ENCODE measurements around the gene MAGEA9B. TPM values are rescaled to one million over a fixed set of nuclear protein-coding genes. Genes with fewer than 3 reads are reported as not detected.
A peak's percentile ranks its signal among the peaks of the same experiment; 100 is the strongest.
"Not testable (repeated sequence)": the region's sequence is repeated elsewhere in the genome, so short reads cannot be mapped to it uniquely, and the experiment has no call there.

MAGEA9B gene
- total RNA-seq, 8 experiments from 2014 or later = 0.14 to 0.31 (median 0.24) TPM; not detected in 5

DNA sequence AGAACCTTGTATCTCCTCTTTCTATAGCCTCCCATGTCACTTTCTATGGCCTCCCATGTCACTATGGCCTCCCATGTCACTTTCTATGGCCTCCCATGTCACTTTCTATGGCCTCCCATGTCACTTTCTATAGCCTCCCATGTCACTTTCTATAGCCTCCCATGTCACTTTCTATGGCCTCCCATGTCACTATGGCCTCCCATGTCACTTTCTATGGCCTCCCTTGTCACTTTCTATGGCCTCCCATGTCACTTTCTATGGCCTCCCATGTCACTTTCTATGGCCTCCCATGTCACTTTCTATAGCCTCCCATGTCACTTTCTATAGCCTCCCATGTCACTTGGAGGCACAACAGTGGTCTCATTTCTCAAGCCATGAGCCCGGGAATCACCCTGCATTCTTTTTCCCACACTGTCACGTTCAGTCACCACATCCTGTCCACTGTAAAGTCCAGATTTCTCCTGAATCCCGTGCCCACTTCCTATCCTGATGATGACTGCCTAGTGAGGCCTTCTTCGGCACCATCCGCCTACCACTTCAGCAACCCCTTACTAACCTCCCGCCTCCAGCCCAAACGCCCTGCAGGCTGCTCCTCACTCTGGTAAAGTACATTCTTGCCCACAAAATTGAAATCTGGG, 18.1 kb upstream of the MAGEA9B start:
- WGBS, 10 experiments = 40 to 100% (median 100%) methylated on average over 1 of the region's 7 CpGs; no CpG with 5 or more reads in 7 of the 10 experiments
- H3K4me1 ChIP-seq (replicated peaks in 1 of 2); ATAC-seq (replicated peaks in 6 of 8); in situ Hi-C loops (cut with MboI; ENCODE audit: low pct_unique_long_range_greater_than_20kb in 2 of 9, low sequenced_read_pairs in 9 of 9, unreplicated experiment in 9 of 9); H3K27ac ChIP-seq; H3K4me3 ChIP-seq: not testable (repeated sequence)

DNA sequence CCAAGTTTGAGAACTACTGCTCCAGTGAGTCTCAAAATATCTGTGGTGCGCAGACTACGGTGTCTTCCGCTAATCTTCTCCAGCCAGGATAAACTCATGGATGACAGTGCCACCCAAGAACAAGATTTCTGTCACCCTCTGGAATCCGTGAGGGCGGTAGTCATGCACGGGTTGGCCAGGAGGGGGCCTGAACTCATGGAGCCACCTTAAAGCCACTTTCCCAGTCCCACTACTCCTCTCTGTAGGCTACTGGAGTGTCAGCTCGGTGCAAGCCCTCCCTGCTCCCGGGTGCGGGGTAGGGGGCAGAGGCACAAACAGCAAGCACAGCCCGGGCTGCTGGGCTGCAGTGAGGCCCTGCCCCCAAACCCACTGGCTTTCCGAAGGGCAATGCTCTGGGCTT, 11.3 kb upstream of the MAGEA9B start:
- whole genome bisulfite sequencing, 10 experiments = no CpG with 5 or more reads among the region's 11 CpGs
- in situ Hi-C loops (cut with MboI; ENCODE audit: low pct_unique_long_range_greater_than_20kb in 2 of 9, low sequenced_read_pairs in 9 of 9, unreplicated experiment in 9 of 9); H3K27ac ChIP-seq; H3K4me3 ChIP-seq; H3K4me1 ChIP-seq (replicated peaks in 1 of 2); ATAC-seq (replicated peaks in 6 of 8): not testable (repeated sequence)

DNA sequence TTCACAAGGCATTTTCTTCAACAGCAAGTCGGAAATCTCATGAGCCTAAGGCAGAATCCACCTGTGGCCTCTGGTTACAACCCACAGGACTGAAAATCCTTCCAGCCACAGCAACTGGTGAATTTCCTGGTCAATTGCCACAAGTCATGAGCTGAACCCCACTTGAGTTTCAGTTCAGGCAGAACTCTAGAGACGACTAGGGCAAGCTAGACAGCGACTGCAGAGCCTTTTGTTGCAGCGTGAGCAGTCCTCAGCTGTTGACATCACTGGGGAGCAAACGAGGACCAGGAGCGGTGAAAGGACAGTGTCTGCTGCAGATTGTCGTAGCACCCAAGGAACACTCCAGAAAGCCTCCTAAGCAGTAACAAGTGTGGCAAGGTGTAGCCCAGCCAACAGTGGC, 8.7 kb upstream of the MAGEA9B start:
- H3K4me1 ChIP-seq (replicated peaks in 1 of 2); H3K4me3 ChIP-seq; in situ Hi-C loops (cut with MboI; ENCODE audit: low pct_unique_long_range_greater_than_20kb in 2 of 9, low sequenced_read_pairs in 9 of 9, unreplicated experiment in 9 of 9); ATAC-seq (replicated peaks in 6 of 8); H3K27ac ChIP-seq: not testable (repeated sequence)
- WGBS, 10 experiments = no CpG with 5 or more reads among the region's 7 CpGs

DNA sequence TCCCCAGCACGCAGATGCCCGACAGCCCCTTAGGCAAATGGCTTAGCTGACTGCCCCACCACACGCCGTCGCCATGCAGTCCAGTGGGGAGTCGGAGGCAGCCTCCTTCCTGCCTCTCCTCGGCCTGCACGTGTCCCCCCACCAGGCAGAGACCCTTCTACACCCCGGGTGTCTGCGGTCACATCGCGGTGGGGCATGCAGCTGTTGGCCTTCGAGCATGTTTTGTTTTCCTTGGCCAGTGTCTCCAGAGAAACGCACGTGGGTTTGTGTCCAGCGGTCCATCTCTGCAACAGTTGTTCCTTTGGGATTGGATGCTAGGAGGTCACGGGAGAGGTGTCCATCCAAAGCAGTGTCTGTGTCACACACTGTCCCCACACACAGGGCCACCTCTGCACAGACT, 8.0 kb upstream of the MAGEA9B start, which contains the start of gene HSFX2:
HSFX2 (minus strand) TSS at position 101 of the 400 bp plus-strand sequence. CDS start 614 bp downstream, outside the sequence.
- WGBS, 10 experiments = no CpG with 5 or more reads among the region's 17 CpGs
- in situ Hi-C loops (cut with MboI; ENCODE audit: low pct_unique_long_range_greater_than_20kb in 2 of 9, low sequenced_read_pairs in 9 of 9, unreplicated experiment in 9 of 9); H3K4me1 ChIP-seq (replicated peaks in 1 of 2); ATAC-seq (replicated peaks in 6 of 8); H3K4me3 ChIP-seq; H3K27ac ChIP-seq: not testable (repeated sequence)

DNA sequence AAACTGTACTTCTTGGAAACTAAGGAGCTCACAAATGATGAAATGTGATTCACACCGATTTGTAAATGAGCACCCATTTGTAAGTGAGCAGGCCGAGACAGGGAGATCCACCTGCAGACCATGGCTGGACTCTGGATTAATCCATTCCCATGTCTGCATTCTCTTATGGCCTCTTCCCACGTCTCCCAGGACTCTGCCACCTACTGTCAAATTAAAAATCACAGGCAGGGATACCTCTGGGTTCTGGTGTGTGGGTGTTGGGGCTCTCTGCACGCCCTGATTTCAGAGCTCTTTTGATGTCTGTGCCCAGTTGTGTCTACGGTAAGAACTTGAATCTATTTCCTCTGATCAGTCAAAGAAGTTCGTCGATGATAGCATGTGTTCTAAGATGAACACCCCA, 3.7 kb upstream of the MAGEA9B start:
- H3K4me3 ChIP-seq; H3K27ac ChIP-seq; H3K4me1 ChIP-seq (replicated peaks in 1 of 2); in situ Hi-C loops (cut with MboI; ENCODE audit: low pct_unique_long_range_greater_than_20kb in 2 of 9, low sequenced_read_pairs in 9 of 9, unreplicated experiment in 9 of 9): not testable (repeated sequence)
- WGBS, 10 experiments = no CpG with 5 or more reads among the region's 7 CpGs
- ATAC-seq (replicated peaks in 6 of 8) = peak in 1 of 8 experiments; percentile 19

DNA sequence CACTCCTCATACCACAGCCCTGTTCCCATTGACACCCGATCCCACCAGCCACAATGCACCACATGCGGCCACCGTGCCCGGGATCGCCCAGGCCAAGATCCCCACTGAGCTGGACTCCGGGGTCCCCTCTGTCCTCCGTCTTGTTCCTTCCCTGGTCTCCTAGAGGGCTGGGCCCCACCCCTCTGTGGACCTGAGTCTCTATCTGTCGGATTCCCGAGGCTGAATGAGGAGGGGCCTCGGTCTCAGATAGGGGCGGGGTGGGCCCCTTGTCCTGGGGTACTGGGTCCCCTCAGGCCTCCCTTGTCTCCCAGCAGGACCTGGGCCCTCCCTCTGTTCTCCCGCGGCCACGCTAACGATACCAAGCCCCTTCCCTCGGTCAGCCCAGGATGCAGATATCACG, 1.6 kb downstream of the MAGEA9B start:
- no CpG with 5 or more reads among the region's 17 CpGs for WGBS, 10 experiments
- in situ Hi-C loops (cut with MboI; ENCODE audit: low pct_unique_long_range_greater_than_20kb in 2 of 9, low sequenced_read_pairs in 9 of 9, unreplicated experiment in 9 of 9); H3K4me3 ChIP-seq; H3K27ac ChIP-seq; ATAC-seq (replicated peaks in 6 of 8); H3K4me1 ChIP-seq (replicated peaks in 1 of 2): not testable (repeated sequence)

GRCh38 chrX:149573456-149573855, 13.8 kb downstream of the MAGEA9B start:
- ATAC-seq (replicated peaks in 6 of 8) = peak in 4 of 8 experiments; percentile 58 to 94 (median 90)
- in situ Hi-C loops (cut with MboI; ENCODE audit: low pct_unique_long_range_greater_than_20kb in 2 of 9, low sequenced_read_pairs in 9 of 9, unreplicated experiment in 9 of 9); H3K4me1 ChIP-seq (replicated peaks in 1 of 2); H3K4me3 ChIP-seq; H3K27ac ChIP-seq: not testable (repeated sequence)
- WGBS, 10 experiments = no CpG with 5 or more reads among the region's 1 CpG

- in situ Hi-C loops (cut with MboI; ENCODE audit: low pct_unique_long_range_greater_than_20kb in 2 of 9, low sequenced_read_pairs in 9 of 9, unreplicated experiment in 9 of 9) = no loop called here
- peak in 2 of 8 experiments; percentile 38 to 40 for ATAC-seq (replicated peaks in 6 of 8)
- Histone ChIP-seq H3K27ac (no peak overlapping the region), H3K4me3 (no peak overlapping the region), H3K4me1 (replicated peaks in 1 of 2) (peaks cover 2 to 8% of the 10 kb centered on the region in 2 donors)
- 38 to 100% (median 60%) methylated on average over 1 of the region's 1 CpG; no CpG with 5 or more reads in 7 of the 10 experiments for WGBS, 10 experiments
Measured at GRCh38 chrX:149572743-149573142, 14.5 kb downstream of the MAGEA9B start.

DNA sequence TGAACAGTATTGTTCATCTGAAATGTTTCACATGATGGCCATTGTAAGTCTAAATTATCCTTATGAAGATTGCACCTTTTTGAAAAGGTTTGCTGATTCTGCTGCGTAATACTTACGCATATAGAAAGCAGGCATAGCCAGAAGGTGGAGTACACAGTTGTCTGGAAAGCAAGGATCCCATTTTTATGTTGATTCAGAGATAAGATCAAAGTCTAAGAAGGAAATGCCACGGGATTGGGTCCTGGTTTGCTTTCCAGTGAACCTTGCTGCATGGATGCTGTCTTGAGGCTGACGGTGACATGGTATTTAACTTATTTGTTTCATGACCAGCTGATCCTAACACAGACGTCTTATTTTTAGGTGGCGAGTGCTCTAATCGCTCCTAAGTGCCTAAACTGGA, 15.5 kb downstream of the MAGEA9B start:
- ATAC-seq (replicated peaks in 6 of 8) = no peak
- H3K4me1 ChIP-seq (replicated peaks in 1 of 2) = peaks cover 2 to 8% of the 10 kb centered on the region in 2 donors
- H3K27ac ChIP-seq = no peak overlapping the region
- H3K4me3 ChIP-seq = no peak overlapping the region
- in situ Hi-C loops (cut with MboI; ENCODE audit: low pct_unique_long_range_greater_than_20kb in 2 of 9, low sequenced_read_pairs in 9 of 9, unreplicated experiment in 9 of 9) = no loop called here
- WGBS, 10 experiments = 60 to 100% (median 80%) methylated on average over 1 to 5 of the region's 7 CpGs; no CpG with 5 or more reads in 5 of the 10 experiments

GRCh38 chrX:149570668-149571067, 16.6 kb downstream of the MAGEA9B start:
- WGBS, 10 experiments = 0 to 100% (median 33%) methylated on average over 1 to 6 of the region's 6 CpGs; no CpG with 5 or more reads in 6 of the 10 experiments
- Histone ChIP-seq H3K27ac (no peak overlapping the region), H3K4me1 (replicated peaks in 1 of 2) (peaks cover 2 to 8% of the 10 kb centered on the region in 2 donors), H3K4me3 (no peak overlapping the region)
- in situ Hi-C loops (cut with MboI; ENCODE audit: low pct_unique_long_range_greater_than_20kb in 2 of 9, low sequenced_read_pairs in 9 of 9, unreplicated experiment in 9 of 9) = no loop called here
- ATAC-seq (replicated peaks in 6 of 8) = peak in 3 of 8 experiments; percentile 33 to 43 (median 38)

DNA sequence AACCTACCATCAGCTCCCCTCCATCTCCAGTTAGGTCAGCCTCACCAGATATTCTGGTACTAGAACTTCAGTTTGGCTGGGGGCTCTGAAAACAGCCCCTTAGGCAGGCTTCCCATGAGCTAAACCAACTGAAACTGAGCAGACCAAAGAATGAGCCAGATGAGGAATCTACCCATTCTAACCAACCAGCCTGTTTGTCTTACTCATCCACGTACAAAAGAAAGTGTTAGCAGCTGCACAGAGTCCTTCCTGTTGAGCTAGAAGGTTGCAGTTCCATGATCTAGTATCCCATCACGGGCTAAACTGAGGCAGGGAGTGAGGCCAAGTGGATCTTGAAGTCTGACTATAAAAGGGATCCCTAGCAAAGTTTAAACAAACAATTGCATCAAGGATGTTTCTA, 17.5 kb downstream of the MAGEA9B start:
- H3K4me1 ChIP-seq (replicated peaks in 1 of 2) = peaks cover 2 to 8% of the 10 kb centered on the region in 2 donors
- ATAC-seq (replicated peaks in 6 of 8) = no peak
- no peak overlapping the region for H3K27ac ChIP-seq
- 14 to 76% (median 18%) methylated on average over 1 to 2 of the region's 2 CpGs; no CpG with 5 or more reads in 6 of the 10 experiments for WGBS, 10 experiments
- H3K4me3 ChIP-seq = no peak overlapping the region
- in situ Hi-C loops (cut with MboI; ENCODE audit: low pct_unique_long_range_greater_than_20kb in 2 of 9, low sequenced_read_pairs in 9 of 9, unreplicated experiment in 9 of 9) = no loop called here

DNA sequence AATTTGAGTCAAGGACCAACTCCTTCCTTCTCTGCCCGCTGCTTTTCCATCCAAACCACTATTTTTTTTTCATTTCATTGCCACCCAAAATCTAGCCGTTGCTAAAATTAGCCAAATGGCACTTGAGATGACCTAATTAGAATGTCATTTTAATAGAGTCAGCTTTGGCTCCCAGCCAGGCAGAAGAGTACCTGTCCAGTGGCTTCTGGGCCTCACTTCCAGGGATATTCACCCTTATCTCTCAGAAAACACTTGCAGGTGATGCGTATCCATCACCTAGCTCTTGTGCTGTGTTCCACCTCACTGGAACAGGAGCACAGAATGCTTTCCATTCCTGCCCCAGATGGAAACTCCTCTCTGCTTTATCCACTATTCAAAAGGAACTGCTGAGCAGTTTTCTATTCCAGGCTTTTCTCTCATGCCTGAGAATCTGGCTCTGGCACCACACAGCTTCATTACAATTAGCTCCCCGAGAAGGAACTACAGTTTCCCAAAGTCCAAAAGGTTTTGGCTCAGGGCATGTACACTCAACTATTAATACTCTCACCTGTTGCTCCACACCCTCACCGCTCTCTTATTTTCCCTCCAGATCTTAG, 18.5 kb downstream of the MAGEA9B start:
- ATAC-seq (replicated peaks in 6 of 8) = no peak
- in situ Hi-C loops (cut with MboI; ENCODE audit: low pct_unique_long_range_greater_than_20kb in 2 of 9, low sequenced_read_pairs in 9 of 9, unreplicated experiment in 9 of 9) = no loop called here
- 18 to 100% (median 49%) methylated on average over 1 to 4 of the region's 5 CpGs; no CpG with 5 or more reads in 4 of the 10 experiments for WGBS, 10 experiments
- Histone ChIP-seq H3K4me3 (no peak overlapping the region), H3K4me1 (replicated peaks in 1 of 2) (peaks cover 2 to 8% of the 10 kb centered on the region in 2 donors), H3K27ac (no peak overlapping the region)

- 53 to 100% methylated on average over 2 to 4 of the region's 7 CpGs; no CpG with 5 or more reads in 8 of the 10 experiments for WGBS, 10 experiments
- Histone ChIP-seq H3K4me1 (replicated peaks in 1 of 2) (peaks cover 2 to 8% of the 10 kb centered on the region in 2 donors), H3K27ac (no peak overlapping the region), H3K4me3 (no peak overlapping the region)
- ATAC-seq (replicated peaks in 6 of 8) = no peak
- in situ Hi-C loops (cut with MboI; ENCODE audit: low pct_unique_long_range_greater_than_20kb in 2 of 9, low sequenced_read_pairs in 9 of 9, unreplicated experiment in 9 of 9) = no loop called here
Measured at GRCh38 chrX:149567621-149568417, 19.4 kb downstream of the MAGEA9B start.

Data from motor neuron (in vitro differentiated cells).